GM21447 (cell line): Measurements from ENCODE around the gene SCYGR5.
"Not testable (repeated sequence)": the region's sequence is repeated elsewhere in the genome, so short reads cannot be mapped to it uniquely, and the experiment has no call there.

Experiments used
- ATAC-seq: cut with Tn5 transposase; IDR thresholded peaks from one replicate; pipeline ENCODE4 v1.9.1; 2021; ENCODE audit not compliant: unreplicated experiment

Gene SCYGR5

DNA sequence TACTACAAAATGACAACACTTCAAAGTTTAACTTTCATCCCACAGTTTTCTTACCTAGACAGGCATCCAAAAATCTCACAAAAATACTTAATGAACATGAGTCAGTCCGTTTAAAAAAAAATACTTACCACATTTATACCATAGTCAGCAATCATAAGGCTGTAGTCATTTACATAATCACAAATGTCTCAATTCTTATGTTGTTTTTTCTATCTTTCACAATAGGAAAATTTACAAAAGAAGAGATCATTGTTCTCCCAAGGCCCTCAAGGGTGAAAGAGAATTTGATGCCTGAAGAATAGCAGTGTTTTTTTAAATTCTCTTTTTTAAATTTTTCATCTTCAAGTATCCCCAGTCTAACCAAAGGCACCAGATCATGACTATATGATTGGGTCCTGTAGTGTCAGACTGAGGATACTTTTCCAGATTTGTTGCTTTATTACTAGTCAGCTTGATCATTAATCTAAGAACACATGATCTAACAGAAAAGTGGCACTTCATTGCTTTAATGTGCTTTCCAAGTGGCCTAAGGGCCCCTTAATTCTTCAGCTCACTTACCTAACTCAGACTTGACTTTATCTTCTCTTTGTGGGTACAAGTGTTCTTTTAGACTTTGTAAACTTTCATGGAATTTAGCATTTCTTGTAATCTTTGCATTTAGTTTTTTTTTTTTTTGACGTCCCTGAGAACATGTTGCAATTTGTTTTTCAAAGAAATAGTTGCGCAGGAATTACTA, 4.7 kb downstream of the SCYGR5 start:
- no peak for ATAC-seq

DNA sequence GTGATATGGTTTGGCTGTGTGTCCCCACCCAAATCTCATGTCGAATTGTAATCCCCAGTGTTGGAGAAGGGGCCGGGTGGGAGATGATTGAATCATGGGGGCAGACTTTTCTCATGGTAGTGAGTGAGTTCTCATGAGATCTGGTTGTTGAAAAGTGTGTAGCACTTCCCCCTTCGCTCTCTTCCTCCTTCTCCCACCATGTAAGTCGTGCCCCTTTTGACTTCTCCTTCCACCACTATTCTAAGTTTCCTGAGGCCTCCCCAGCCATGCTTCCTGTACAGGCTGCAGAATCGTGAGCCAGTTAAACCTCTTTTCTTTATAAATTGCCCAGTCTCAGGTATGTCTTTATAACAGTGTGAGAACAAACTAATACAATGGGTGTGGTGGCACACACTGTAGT, 7.0 kb downstream of the SCYGR5 start:
- ATAC-seq = not testable (repeated sequence)

DNA sequence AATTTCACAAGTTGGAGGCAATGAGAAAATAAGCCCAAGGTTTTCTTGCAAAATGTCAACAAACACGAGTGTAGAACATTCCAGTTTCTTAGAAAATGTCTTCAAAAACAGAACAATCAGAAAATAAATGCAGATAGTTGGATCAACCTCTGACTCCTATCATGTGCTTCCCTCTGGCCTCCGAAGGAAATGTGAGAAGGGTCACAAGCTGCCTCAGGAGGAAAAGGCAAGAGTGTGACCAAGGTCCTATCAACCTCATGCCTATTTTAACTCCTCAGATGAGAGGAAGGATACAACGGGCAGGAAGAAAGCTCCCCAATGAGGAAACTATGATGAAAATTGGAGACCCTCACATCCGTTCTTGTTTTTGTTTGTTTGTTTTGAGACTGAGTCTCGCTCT, 7.9 kb downstream of the SCYGR5 start:
- ATAC-seq = no peak

DNA sequence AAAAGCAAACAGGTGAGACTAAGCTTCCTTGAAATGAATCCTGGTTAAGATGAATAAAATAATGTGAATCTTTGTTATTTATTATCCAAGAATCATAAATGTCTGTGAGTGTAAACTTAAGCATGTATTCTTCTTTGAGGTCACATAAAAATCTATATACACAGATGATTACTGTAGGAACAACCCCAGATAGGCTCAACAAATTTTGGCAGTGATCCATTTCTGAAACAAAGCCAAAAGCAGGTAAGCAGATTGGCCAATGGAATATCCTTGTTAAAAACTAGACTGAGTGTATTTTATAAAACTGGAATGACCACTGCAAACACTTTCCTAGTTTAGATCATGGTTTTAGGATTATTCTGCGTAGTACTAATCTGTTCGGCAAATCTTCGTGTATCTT, 11.3 kb downstream of the SCYGR5 start:
- ATAC-seq = no peak

DNA sequence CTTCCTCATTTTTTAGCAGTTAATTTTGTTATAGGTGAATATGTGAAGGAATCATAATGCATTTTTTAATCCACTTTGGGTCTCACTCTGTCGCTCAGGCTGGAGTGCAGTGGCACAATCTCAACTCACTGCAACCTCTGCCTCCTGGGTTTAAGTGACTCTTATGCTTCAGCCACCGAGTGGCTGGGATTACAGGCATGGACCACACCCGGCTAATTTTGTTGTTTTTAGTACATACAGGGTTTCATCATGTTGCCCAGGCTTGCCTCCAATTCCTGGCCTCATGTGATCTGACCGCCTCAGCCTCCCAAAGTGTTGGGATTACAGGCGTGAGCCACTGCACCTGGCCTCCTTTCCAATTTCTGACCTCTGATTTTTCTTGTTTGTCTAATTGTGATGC, 17.7 kb downstream of the SCYGR5 start:
- no peak for ATAC-seq

DNA sequence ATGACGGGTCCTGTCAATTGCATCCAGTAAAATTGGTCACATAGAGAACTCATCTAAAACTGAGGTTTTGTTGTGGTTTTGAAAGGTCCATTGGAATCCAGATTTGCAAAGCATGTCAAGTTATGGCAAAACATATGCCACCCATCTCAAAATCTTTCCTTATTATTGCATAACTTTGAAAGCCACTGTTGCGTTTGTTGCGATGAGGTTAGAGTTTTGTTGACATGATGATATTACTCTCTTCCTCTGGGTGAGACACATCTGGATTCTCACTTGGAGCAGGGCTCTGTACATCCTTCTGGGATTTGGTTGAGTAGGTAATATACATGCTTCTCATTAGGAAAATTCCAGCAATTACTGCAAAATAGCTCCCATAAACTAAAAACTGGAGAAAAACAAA, 20.6 kb downstream of the SCYGR5 start:
- ATAC-seq = no peak

DNA sequence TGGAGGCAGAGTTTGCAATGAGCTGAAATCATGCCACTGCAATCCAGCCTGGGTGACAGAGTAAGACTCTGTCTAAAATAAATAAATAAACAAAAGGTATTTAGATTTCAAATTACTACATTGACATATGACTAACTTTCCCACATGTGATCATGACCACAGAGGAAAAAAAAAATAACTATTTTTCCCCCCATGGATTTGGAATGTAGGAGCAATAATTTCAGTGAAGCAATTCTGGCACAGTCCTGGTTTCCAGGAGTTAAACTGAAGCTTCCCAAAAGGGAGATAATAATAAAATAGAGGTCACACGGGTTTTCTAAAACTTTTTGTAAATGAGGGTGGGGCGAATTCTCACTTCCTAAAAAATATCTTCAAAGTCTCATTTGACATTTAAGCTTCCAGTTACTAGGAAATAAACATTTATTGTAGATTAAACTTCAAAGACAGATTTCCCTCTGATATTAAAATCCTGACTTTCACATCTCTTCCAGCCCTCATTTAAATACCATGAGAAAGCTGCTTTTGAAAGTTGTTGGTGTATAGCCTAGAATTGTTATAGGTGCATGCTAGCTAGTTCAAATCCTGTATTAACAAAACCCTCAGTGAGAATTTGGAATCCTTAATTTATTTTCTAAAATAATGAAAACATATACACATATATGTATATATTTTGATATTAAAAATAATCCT, 30.5 kb downstream of the SCYGR5 start:
- ATAC-seq = no peak

DNA sequence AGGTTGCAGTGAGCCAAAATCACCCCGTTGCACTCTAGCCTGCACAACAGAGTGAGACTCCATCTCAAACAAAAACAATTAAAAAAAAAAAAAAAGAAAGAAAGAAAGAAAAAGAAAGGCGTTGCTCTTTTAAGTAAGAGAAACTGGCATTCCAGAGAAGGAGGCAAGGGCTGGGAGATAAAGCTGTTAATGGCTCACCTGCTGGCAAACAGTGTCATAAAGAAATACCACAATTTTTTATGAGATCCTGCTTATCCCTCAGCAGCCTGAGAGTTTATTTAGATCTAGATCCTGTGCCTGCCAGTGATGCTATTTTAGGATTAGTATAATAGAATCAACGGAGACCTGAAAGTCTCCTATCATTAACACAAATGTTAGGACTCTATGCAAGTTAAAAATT, 35.0 kb downstream of the SCYGR5 start:
- no peak for ATAC-seq

DNA sequence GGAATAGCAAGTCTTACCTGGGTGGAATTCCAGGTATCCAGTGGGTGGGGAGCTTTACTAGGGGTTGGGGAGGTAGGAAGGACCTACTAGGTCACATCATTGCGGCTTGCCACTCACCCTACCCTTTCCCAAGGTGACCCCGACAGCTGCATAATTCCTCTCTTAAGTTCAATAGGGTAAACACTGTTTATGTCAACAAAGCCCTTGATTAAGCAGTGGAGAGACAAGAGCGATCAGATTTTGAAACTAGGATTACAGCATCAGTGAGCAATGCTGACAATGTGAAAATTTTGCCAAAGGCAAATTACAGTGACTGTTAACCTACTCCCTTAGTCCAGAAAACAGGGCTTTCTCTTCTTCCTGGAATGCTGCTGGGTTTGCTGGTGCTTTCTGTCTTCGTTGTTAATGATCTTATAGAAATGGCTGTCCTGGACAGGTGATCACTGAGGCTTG, 36.7 kb downstream of the SCYGR5 start:
- ATAC-seq = no peak

DNA sequence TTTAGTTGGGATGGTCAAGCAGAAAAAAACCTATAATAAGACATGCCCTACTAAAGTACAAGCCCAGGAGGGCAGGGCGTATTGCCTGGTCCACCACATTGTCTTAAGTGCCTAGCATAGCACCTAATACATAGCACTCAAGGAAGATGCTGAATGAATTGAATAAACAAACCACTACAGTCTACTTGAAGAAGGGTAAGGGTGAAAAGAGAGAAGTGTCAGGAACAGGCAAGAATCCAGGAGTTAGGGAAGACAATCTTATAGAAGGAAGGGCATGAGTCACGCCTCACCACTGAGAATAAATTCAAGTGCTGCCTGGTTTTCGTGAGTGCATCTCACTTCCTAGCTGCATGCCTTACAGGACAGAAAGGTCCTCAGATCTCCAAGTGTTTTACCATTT, 37.4 kb downstream of the SCYGR5 start:
- no peak for ATAC-seq

DNA sequence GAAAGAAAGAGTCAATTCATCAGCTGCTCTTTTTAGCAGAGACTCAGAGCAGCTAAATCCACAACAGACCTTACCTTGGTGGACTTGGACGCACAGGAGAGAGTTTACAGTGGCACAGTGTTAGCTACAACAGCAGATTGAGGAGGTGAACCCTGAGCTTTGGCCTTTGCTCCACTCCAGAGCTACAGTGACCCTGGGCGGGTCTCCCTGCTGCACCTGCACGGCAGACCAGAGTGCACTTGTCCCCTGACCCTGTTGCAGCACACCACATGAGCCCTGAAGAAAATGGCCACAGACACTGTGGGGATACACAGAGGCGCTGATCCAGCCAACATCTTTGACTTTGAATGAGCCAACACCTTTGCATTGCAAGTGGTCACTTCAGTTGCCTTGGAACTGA, 40.3 kb downstream of the SCYGR5 start:
- ATAC-seq = no peak

DNA sequence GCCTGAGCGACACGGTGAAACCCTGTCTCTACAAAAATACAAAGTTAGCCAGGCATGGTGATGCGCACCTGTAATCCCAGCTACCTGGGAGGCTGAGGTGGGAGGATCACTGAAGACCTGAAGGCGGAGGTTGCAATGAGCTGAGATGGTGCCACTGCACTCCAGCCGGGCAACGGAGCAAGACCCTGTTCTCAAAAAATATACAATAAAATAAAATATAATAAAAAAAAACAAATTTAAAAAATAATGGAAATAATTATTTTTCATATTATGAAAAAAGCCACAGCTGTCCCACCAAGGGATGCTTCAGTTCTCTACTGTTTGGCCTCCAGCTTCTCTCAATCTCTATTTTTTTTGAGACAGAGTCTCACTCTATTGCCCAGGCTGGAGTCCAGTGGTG, 40.8 kb downstream of the SCYGR5 start:
- ATAC-seq = no peak

DNA sequence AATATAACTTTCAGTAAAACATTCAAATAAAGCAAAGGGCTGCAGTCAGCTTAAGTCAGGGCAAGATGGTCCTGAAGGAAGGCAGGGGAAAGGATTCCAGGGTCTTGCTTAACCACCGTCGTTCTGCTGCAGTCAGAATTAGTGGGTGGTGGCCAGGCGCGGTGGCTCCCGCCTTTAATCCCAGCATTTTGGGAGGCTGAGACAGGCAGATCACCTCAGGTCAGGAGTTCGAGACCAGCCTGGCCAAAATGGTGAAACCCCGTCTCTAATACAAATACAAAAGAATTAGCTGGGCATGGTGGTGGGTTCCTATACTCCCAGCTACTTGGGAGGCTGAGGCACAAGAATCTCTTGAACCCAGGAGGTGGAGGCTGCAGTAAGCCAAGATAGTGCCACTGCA, 44.4 kb downstream of the SCYGR5 start:
- ATAC-seq = no peak

DNA sequence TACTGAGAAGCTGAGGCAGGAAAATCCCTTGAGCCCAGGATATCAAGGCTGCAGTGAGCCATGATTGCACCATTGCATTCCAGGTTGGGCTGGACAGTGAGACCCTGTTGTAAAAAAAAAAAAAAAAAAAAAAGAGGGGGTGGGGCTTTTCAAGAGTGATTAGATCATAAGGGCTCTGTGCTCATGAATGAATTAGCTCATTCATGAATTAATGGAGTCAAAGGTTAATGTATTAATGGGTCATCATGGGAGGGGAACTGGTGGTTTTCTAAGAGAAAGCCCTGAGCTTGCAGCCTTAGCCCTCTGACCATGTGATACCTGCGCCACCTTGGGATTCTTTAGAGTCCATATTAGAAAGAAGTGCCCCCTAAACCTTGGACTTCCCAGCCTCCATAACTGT, 46.7 kb downstream of the SCYGR5 start:
- no peak for ATAC-seq

DNA sequence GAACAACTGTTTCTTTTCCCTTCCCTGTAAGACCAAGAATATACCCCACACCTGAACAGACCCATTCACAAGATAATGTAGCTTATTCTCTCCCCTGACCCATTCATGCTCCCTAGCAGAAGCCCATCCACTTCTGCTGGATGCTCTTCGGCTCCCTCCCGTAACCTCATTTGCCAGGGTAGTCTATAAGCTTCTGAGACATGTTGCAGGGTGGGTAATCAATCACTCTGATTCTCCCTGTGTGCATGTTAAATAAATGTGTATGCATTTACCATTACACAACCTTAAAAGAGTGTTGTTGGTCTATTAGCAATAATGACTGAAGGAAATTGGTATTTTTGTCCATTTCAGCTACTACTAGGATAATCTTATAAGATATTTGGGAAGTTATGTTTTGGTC, 49.9 kb downstream of the SCYGR5 start:
- ATAC-seq = no peak
